Panc1 (cell line): ENCODE measurements around the gene NDUFB3.

ENCODE experiments used
- CTCF ChIP-seq: fragments of 450-650 bp; IDR thresholded peaks from 2 replicates; pipeline ENCODE4 v1.5.1; 2017; ENCODE audit warnings: mild to moderate bottlenecking
- REST ChIP-seq, 2 experiments: IDR thresholded peaks; 2 replicates each; pipeline ENCODE4 v1.6.1; 2011 to 2012; ENCODE audit warnings: low read depth in 2 of 2, control low read depth in 1 of 2, low read length in 1 of 2, mild to moderate bottlenecking in 1 of 2, moderate library complexity in 1 of 2; ENCODE audit not compliant: insufficient read depth in 1 of 2

- TF ChIP-seq CTCF (no peak), REST (IDR thresholded peaks at IDR 0.05; ENCODE audit: insufficient read depth in 1 of 2, low read depth in 2 of 2, low read length in 1 of 2) (no peak)
Measured at GRCh38 chr2:201064797-201065329, 6.9 kb upstream of the NDUFB3 start.
